Gastroesophageal sphincter (tissue), 3 donors: ENCODE results near the gene NDUFA5.

ENCODE experiments used
- EP300 ChIP-seq: sonication (generic); formaldehyde crosslinking; IDR thresholded peaks from one replicate; pipeline ENCODE4 v1.6.1; 2017; ENCODE audit warnings: antibody characterized with exemption, mild to moderate bottlenecking
- POLR2A ChIP-seq, 2 donors: fragments of 450-650 bp; IDR thresholded peaks; one replicate each; pipeline ENCODE4 v1.6.1; 2017; ENCODE audit warnings: antibody characterized with exemption in 2 of 2, mild to moderate bottlenecking in 2 of 2, moderate library complexity in 1 of 2
- POLR2AphosphoS5 ChIP-seq: sonication (generic); formaldehyde crosslinking; IDR thresholded peaks from one replicate; pipeline ENCODE4 v1.6.1; 2017; ENCODE audit warnings: antibody characterized with exemption
- TF ChIP-seq, protein P1 (sequence below), 4 experiments: fragments of 200-600 bp in 2 of 4; fragments of 450-650 bp in 2 of 4; sonication (generic) in 1 of 4; IDR thresholded peaks; one replicate each; pipeline ENCODE4 v1.5.1; 2017 to 2019; ENCODE audit warnings: antibody characterized with exemption in 4 of 4, mild to moderate bottlenecking in 2 of 4, moderate library complexity in 2 of 4

DNA sequence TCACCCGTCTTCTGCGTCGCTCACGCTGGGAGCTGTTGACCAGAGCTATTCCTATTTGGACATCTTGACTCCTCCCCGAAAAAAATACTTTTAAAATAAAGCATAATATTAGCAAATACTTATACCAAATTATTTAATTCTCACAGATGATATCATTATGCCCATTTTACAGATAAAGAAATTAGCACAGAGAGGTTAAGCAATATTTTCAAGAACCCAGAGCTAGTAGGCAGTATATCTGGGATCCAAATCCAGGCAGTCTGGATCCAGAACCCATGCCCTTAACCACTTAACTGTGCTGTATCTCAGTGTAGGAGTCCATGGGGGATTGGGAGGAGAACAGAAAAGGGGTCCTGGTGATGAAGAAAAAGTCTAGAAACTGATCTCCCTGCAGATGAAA, 29.4 kb downstream of the NDUFA5 start:
- TF ChIP-seq, protein P1, sequence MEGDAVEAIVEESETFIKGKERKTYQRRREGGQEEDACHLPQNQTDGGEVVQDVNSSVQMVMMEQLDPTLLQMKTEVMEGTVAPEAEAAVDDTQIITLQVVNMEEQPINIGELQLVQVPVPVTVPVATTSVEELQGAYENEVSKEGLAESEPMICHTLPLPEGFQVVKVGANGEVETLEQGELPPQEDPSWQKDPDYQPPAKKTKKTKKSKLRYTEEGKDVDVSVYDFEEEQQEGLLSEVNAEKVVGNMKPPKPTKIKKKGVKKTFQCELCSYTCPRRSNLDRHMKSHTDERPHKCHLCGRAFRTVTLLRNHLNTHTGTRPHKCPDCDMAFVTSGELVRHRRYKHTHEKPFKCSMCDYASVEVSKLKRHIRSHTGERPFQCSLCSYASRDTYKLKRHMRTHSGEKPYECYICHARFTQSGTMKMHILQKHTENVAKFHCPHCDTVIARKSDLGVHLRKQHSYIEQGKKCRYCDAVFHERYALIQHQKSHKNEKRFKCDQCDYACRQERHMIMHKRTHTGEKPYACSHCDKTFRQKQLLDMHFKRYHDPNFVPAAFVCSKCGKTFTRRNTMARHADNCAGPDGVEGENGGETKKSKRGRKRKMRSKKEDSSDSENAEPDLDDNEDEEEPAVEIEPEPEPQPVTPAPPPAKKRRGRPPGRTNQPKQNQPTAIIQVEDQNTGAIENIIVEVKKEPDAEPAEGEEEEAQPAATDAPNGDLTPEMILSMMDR (IDR thresholded peaks at IDR 0.05) = no peak
- TF ChIP-seq EP300 (no peak), POLR2A (IDR thresholded peaks at IDR 0.05) (no peak), POLR2AphosphoS5 (no peak)
